ENCODE results near the gene NCLN.

GRCh38 chr19:3150739-3151329 lies 34.9 kb upstream of the NCLN start:
- TF ChIP-seq CTCF (conservative IDR thresholded peaks at IDR 0.05; ENCODE audit: low read depth, low read length) = no peak
- TF ChIP-seq EZH2 (IDR thresholded peaks at IDR 0.05; ENCODE audit: low read length, unreplicated experiment) = no peak
- TF ChIP-seq EZH2phosphoT487 (IDR thresholded peaks at IDR 0.05; ENCODE audit: borderline replicate concordance, low read length) = no peak

Measured in PC-3 (cell line).